Kidney epithelial cell (primary cell): ENCODE results near the gene DOP1A. TPM values are rescaled to one million over a fixed set of nuclear protein-coding genes. Genes with fewer than 3 reads are reported as not detected.
"Not testable (repeated sequence)": the region's sequence is repeated elsewhere in the genome, so short reads cannot be mapped to it uniquely, and the experiment has no call there.

ENCODE experiments used
- DNase-seq: peaks from one replicate; pipeline ENCODE4 v3.0.0-alpha.2; 2010; ENCODE audit warnings: low read depth
- H3K27me3 ChIP-seq: 2 replicates; pipeline ENCODE4 v1.6.0; 2011; ENCODE audit warnings: low read length; ENCODE audit not compliant: control insufficient read depth, insufficient read depth
- H3K36me3 ChIP-seq: 2 replicates; pipeline ENCODE4 v1.5.1; 2011; ENCODE audit warnings: low read length; ENCODE audit not compliant: control insufficient read depth, insufficient read depth
- H3K4me3 ChIP-seq: 2 replicates; pipeline ENCODE4 v1.5.1; 2011; ENCODE audit warnings: low read depth, mild to moderate bottlenecking, control low read depth, low read length
- CTCF ChIP-seq: IDR thresholded peaks from 2 replicates; pipeline ENCODE4 v1.5.1; 2011; ENCODE audit warnings: mild to moderate bottlenecking, moderate library complexity, low read length, control low read depth, inconsistent platforms; ENCODE audit not compliant: insufficient read depth, poor library complexity, severe bottlenecking
- total RNA-seq: library from RNA; depleted of rRNA; stranded (reverse); fragments of >200 nt; gene quantifications from 2 replicates; pipeline ENCODE4 v1.2.3, GENCODE V29; 2015

DOP1A gene
- total RNA-seq, 1 donor from 2014 or later, result 11.7 TPM

DNA sequence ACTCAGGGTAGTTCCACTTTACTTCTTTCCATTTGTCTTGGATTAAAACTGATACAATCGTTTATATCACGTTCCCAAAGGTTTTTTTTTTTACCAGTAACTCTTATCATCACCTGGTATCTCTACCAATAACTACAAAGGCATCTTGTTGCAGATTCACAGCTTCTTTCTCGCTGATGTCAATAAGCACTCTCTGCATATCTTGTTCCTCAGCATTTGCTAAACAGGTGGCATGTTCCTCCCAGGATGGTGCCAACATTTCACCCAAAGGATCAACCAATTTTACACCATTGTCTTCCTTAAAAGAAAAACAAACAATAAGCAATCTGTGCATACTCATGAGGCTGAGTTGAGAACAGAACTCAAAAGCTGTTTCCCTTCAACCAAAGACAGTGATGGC lies 121.0 kb downstream of the DOP1A start:
- TF ChIP-seq CTCF, result no peak
- Histone ChIP-seq H3K4me3 (no peak overlapping the region), H3K36me3 (no peaks in the 10 kb centered on the region), H3K27me3 (no peaks in the 10 kb centered on the region)
- no peak for DNase-seq

DNA sequence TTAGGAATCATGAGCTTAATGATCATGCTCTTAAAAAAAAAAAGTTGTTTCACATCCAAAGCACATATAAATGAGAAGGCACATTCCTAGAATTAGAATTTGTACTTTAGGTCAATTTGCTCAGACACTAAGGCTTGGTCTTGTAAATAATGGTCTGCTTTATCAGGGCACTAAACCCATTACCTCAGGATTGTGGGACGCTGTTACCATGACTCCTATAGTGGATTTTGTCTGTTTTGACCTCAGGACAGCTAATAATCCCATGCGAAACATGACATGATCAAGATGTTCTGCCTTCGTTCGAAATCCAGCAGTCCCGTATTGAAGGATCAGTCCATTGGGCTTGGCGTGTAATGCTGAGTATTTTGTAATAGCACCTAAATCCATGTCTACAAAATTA lies 123.2 kb downstream of the DOP1A start:
- no peak for TF ChIP-seq CTCF
- DNase-seq, result no peak
- Histone ChIP-seq H3K36me3 (peaks cover 2% of the 10 kb centered on the region), H3K4me3 (no peak overlapping the region), H3K27me3 (no peaks in the 10 kb centered on the region)

- not testable (repeated sequence) for H3K27me3 ChIP-seq, H3K36me3 ChIP-seq, DNase-seq
- H3K4me3 ChIP-seq, result peak overlapping the region; percentile 99
These were observed 124.5 kb downstream of the DOP1A start for GRCh38 chr6:83191974-83192373.

- H3K4me3 ChIP-seq, result peak overlapping the region; percentile 99
- H3K27me3 ChIP-seq, result no peaks in the 10 kb centered on the region
- H3K36me3 ChIP-seq, result peaks cover 3% of the 10 kb centered on the region
- TF ChIP-seq CTCF, result no peak
- no peak for DNase-seq
These were observed 125.0 kb downstream of the DOP1A start for GRCh38 chr6:83192456-83192855.

DNA sequence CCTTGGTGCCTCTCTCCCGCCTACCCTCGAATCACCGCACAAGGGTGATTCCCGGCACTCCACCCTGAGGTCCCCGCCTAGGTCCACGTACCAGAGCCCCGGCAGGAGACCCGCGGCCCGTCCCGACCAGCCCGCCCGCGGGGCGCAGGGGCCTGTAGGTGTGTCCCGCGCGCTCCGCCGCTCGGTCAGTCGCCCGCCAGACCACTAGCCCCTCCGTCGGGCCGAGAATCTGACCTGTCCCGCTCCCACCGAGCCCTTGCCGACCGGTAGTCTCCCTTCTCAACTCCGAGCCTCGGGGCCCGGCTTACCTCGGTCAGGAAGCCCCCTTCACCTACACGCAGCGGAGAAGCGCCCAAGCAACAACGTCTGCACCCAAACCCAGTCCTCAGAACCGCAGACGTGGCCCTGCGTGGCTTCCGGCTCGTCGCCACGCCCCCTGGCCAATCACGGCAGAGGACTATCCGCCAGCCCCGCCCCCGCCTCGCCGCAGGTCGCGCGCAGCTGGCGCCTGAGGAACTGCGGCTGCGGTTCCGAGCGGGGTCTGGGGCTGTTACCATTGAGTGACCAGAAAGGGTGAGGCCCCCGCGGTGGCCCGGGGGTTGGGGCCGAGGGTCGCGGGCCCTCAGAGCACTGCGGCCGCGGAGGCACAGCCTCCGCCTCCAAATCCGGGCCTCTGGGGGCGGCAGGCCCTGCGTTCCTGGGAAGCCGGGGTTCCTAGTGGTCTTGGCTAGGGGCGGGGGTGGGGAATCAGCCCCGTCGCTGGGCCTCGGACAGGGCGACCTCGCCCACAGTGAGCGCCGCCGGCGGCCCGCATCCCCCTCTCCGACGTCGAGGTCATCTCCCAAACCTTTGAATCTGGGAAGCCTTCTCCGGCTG lies 125.6 kb downstream of the DOP1A start, which contains the start of the genes PGM3 and RWDD2A:
PGM3 (minus strand) TSS at position 395 of the 876 bp plus-strand sequence. CDS start 2,253 bp downstream, outside the sequence.
RWDD2A (plus strand) TSS at position 487 of the 876 bp plus-strand sequence. CDS start 1,095 bp downstream, outside the sequence.
- H3K4me3 ChIP-seq, result peak within 1 kb of the TSS; percentile 99
- no peak for TF ChIP-seq CTCF
- peaks cover 4% of the 10 kb centered on the region for H3K36me3 ChIP-seq
- peak; percentile 51 for DNase-seq
- no peaks in the 10 kb centered on the region for H3K27me3 ChIP-seq

GRCh38 chr6:83193747-83194566 lies 126.5 kb downstream of the DOP1A start:
- DNase-seq, result no peak
- no peak for TF ChIP-seq CTCF

More at GRCh38 chr6:83193747-83194566, 126.5 kb downstream of the DOP1A start:
- Histone ChIP-seq H3K4me3 (peak overlapping the region; percentile 99), H3K36me3 (peaks cover 4% of the 10 kb centered on the region), H3K27me3 (no peaks in the 10 kb centered on the region)
